Measurements from ENCODE around the gene MATN1.

GRCh38 chr1:30768830-30769718, 45.7 kb upstream of the MATN1 start:
- TF ChIP-seq CTCF (IDR thresholded peaks at IDR 0.05) (no peak), ZFX (IDR thresholded peaks at IDR 0.05; ENCODE audit: borderline replicate concordance) (no peak)

All from 22Rv1 (cell line).